PC-3 (cell line): ENCODE results near the gene CASP10.

Experiments
- EZH2 ChIP-seq: fragments of 300-600 bp; sonication (generic); IDR thresholded peaks from one replicate; pipeline ENCODE4 v1.6.1; 2017; ENCODE audit warnings: antibody characterized with exemption, mild to moderate bottlenecking, low read length; ENCODE audit not compliant: unreplicated experiment
- EZH2phosphoT487 ChIP-seq: fragments of 300-600 bp; sonication (generic); IDR thresholded peaks from 2 replicates; pipeline ENCODE4 v1.6.1; 2018; ENCODE audit warnings: mild to moderate bottlenecking, antibody characterized with exemption, low read length, borderline replicate concordance
- TF ChIP-seq, protein P1 (sequence below): fragments of 300-600 bp; sonication (generic); conservative IDR thresholded peaks from 2 replicates; pipeline ENCODE4 v1.5.1; 2017; ENCODE audit warnings: antibody characterized with exemption, low read depth, mild to moderate bottlenecking, low read length

DNA sequence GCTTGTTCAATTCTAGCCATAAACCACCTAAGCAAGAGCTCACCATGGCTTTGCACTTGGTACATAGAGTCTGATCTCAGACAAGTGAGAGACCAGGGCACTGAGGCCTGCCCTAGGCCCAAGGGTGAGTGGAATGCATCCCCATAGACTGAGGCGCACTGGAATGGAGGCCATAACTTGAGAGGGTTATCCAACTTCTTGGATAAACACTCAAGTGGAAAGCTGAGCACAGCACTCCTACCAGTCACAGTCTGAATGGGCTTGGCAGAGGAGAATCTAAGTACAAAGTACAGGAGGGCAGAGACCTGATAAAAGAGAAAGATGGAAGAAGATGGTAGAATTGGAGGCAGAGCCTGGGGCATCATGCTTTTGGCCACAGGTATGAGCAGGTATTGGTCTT lies 30.4 kb upstream of the CASP10 start:
- TF ChIP-seq, protein P1, sequence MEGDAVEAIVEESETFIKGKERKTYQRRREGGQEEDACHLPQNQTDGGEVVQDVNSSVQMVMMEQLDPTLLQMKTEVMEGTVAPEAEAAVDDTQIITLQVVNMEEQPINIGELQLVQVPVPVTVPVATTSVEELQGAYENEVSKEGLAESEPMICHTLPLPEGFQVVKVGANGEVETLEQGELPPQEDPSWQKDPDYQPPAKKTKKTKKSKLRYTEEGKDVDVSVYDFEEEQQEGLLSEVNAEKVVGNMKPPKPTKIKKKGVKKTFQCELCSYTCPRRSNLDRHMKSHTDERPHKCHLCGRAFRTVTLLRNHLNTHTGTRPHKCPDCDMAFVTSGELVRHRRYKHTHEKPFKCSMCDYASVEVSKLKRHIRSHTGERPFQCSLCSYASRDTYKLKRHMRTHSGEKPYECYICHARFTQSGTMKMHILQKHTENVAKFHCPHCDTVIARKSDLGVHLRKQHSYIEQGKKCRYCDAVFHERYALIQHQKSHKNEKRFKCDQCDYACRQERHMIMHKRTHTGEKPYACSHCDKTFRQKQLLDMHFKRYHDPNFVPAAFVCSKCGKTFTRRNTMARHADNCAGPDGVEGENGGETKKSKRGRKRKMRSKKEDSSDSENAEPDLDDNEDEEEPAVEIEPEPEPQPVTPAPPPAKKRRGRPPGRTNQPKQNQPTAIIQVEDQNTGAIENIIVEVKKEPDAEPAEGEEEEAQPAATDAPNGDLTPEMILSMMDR: no peak
- TF ChIP-seq EZH2 (no peak), EZH2phosphoT487 (no peak)
